HEK293 (cell line): ENCODE data around the gene UBA3.

Source experiments
- CTCF ChIA-PET: fragments of 350-600 bp; formaldehyde crosslinking; extraction: SDS; loops from one replicate; lab custom pipeline; 2021; ENCODE audit warnings: antibody characterized with exemption; lab: Yijun Ruan, JAX
- POLR2A ChIA-PET: fragments of 300-600 bp; formaldehyde crosslinking; extraction: SDS; loops from one replicate; lab custom pipeline; 2020; ENCODE audit warnings: antibody characterized with exemption, inconsistent platforms; lab: Yijun Ruan, JAX
- H3K27ac ChIP-seq: fragments of 200-500 bp; sonication (Bioruptor generic); 2 replicates; pipeline ENCODE4 v1.5.1; 2014; ENCODE audit warnings: low read depth, low read length, control low read depth, inconsistent platforms; ENCODE audit errors: extremely low read depth
- H3K36me3 ChIP-seq, 2 experiments: fragments of 200-500 bp in 1 of 2; sonication (Bioruptor generic) in 1 of 2; 1 replicate in 1 of 2; 2 replicates in 1 of 2; pipeline ENCODE4 v1.5.1; 2014 to 2017; ENCODE audit warnings: inconsistent platforms in 2 of 2, low read length in 2 of 2; ENCODE audit not compliant: control insufficient read depth in 2 of 2, insufficient read depth in 1 of 2
- H3K4me1 ChIP-seq: fragments of 200-500 bp; sonication (Bioruptor generic); 2 replicates; pipeline ENCODE4 v1.5.1; 2014; ENCODE audit warnings: mild to moderate bottlenecking, low read length, inconsistent platforms; ENCODE audit not compliant: control insufficient read depth, insufficient read depth
- H3K4me3 ChIP-seq: 2 replicates; pipeline ENCODE4 v1.5.1; 2011; ENCODE audit warnings: low read depth, mild to moderate bottlenecking, control low read depth, low read length, moderate library complexity
- H3K9me3 ChIP-seq: fragments of 200-500 bp; sonication (Bioruptor generic); 2 replicates; pipeline ENCODE4 v1.5.1; 2014; ENCODE audit warnings: low read depth, low read length, inconsistent platforms; ENCODE audit not compliant: control insufficient read depth, insufficient read depth
- GLIS1 ChIP-seq: fragments of 450-650 bp; formaldehyde crosslinking; IDR thresholded peaks from 2 replicates; pipeline ENCODE4 v1.5.1; 2016; ENCODE audit warnings: missing biosample characterization, missing genetic modification characterization
- PBX3 ChIP-seq: sonication (generic); formaldehyde crosslinking; IDR thresholded peaks from 2 replicates; pipeline ENCODE4 v1.8.1; 2022; ENCODE audit warnings: mild to moderate bottlenecking, moderate library complexity, missing genetic modification reagents
- ZBTB21 ChIP-seq: fragments of 450-650 bp; formaldehyde crosslinking; IDR thresholded peaks from 2 replicates; pipeline ENCODE4 v1.5.1; 2017; ENCODE audit warnings: missing biosample characterization, missing genetic modification characterization
- ZBTB44 ChIP-seq: fragments of 450-650 bp; IDR thresholded peaks from 2 replicates; pipeline ENCODE4 v1.5.1; 2018; ENCODE audit warnings: missing biosample characterization, mild to moderate bottlenecking, missing genetic modification characterization
- ZFP41 ChIP-seq: fragments of 450-650 bp; formaldehyde crosslinking; IDR thresholded peaks from 2 replicates; pipeline ENCODE4 v1.5.1; 2016; ENCODE audit warnings: missing biosample characterization, missing genetic modification characterization, borderline replicate concordance
- ZNF132 ChIP-seq: fragments of 450-650 bp; formaldehyde crosslinking; IDR thresholded peaks from 2 replicates; pipeline ENCODE4 v1.5.1; 2017; ENCODE audit warnings: missing biosample characterization, missing genetic modification characterization, borderline replicate concordance
- ZNF223 ChIP-seq: fragments of 450-650 bp; formaldehyde crosslinking; IDR thresholded peaks from 2 replicates; pipeline ENCODE4 v1.5.1; 2016; ENCODE audit warnings: missing biosample characterization, missing genetic modification characterization
- ZNF239 ChIP-seq: fragments of 450-650 bp; formaldehyde crosslinking; IDR thresholded peaks from 2 replicates; pipeline ENCODE4 v1.5.1; 2016; ENCODE audit warnings: missing biosample characterization, missing genetic modification characterization
- ZNF362 ChIP-seq: fragments of 450-650 bp; formaldehyde crosslinking; IDR thresholded peaks from 2 replicates; pipeline ENCODE4 v1.5.1; 2016; ENCODE audit warnings: missing biosample characterization, missing genetic modification characterization
- ZNF549 ChIP-seq: fragments of 450-650 bp; IDR thresholded peaks from 2 replicates; pipeline ENCODE4 v1.5.1; 2018; ENCODE audit warnings: missing biosample characterization, missing genetic modification characterization, mild to moderate bottlenecking, inconsistent platforms, moderate library complexity
- ZNF561 ChIP-seq: fragments of 450-650 bp; IDR thresholded peaks from 2 replicates; pipeline ENCODE4 v1.5.1; 2018; ENCODE audit warnings: missing biosample characterization, missing genetic modification characterization, borderline replicate concordance
- ZNF580 ChIP-seq: fragments of 450-650 bp; formaldehyde crosslinking; IDR thresholded peaks from 2 replicates; pipeline ENCODE4 v1.5.1; 2016; ENCODE audit warnings: missing biosample characterization, missing genetic modification characterization
- ZNF792 ChIP-seq: fragments of 450-650 bp; formaldehyde crosslinking; IDR thresholded peaks from 2 replicates; pipeline ENCODE4 v1.5.1; 2016; ENCODE audit warnings: missing biosample characterization, missing genetic modification characterization
- ZSCAN16 ChIP-seq: fragments of 450-650 bp; formaldehyde crosslinking; IDR thresholded peaks from 2 replicates; pipeline ENCODE4 v1.5.1; 2016; ENCODE audit warnings: missing biosample characterization, missing genetic modification characterization
- ZSCAN5A ChIP-seq: fragments of 450-650 bp; formaldehyde crosslinking; IDR thresholded peaks from 2 replicates; pipeline ENCODE4 v1.5.1; 2016; ENCODE audit warnings: missing biosample characterization, missing genetic modification characterization
- TF ChIP-seq, protein P1 (sequence below): fragments of 450-650 bp; formaldehyde crosslinking; IDR thresholded peaks from 2 replicates; pipeline ENCODE4 v1.5.1; 2017; ENCODE audit warnings: missing biosample characterization, missing genetic modification characterization
- TF ChIP-seq, protein P2 (sequence below): fragments of 450-650 bp; formaldehyde crosslinking; IDR thresholded peaks from 2 replicates; pipeline ENCODE4 v1.5.1; 2016; ENCODE audit warnings: missing biosample characterization, missing genetic modification characterization
- TF ChIP-seq, protein P3 (sequence below): fragments of 450-650 bp; formaldehyde crosslinking; IDR thresholded peaks from 2 replicates; pipeline ENCODE4 v1.5.1; 2016; ENCODE audit warnings: missing biosample characterization, missing genetic modification characterization

The UBA3 gene

DNA sequence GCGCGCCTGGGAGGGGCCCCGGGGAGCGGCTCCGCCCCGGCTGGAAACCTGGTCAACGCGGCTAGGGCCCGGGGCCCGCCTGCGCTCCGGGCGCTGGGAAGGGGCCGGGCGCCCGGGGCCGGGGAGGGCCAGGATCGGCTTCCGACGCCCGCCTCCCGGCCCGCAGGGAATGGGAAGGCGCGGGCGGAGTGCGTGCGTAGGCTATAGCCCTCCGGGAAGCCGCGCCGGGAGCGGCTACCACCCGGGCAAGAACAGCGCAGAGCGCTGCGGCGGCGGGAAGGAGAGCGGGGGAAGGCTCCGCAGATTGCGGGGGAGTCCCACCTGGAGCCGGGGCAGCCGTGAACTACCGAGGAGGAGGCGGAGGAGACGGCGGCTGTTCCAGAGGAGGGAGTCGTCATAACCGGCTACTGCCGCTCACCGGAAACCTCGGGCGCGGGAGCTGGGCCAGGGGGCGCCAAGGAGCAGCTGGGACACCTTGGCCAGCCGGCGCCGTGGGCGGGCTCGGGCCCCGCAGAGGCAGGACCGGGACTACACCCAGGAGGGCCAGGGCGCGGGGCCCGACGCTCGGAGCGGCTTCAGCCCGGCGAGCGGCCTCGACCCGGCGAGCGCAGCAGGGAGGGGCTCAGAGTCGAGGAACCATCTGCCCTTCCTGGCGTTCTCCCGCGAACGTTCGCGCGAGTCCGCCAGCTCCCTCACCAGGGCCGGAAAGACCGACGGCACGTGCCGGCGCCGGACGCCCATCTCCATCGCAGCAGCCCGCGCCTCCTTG is 66.7 kb downstream of the UBA3 start, which contains the start of gene EOGT (continued):
- TF ChIP-seq ZSCAN5A (no peak), ZNF239 (tag by site-specific recombination) (no peak), GLIS1 (tag by site-specific recombination) (peak; percentile 62), ZFP41 (no peak), ZNF561 (tag by site-specific recombination) (peak; percentile 65; the same call in 1 of the 2 replicates), ZNF362 (tag by site-specific recombination) (no peak)
- TF ChIP-seq, protein P1, sequence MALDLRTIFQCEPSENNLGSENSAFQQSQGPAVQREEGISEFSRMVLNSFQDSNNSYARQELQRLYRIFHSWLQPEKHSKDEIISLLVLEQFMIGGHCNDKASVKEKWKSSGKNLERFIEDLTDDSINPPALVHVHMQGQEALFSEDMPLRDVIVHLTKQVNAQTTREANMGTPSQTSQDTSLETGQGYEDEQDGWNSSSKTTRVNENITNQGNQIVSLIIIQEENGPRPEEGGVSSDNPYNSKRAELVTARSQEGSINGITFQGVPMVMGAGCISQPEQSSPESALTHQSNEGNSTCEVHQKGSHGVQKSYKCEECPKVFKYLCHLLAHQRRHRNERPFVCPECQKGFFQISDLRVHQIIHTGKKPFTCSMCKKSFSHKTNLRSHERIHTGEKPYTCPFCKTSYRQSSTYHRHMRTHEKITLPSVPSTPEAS (tag by site-specific recombination): no peak
- TF ChIP-seq, protein P2, sequence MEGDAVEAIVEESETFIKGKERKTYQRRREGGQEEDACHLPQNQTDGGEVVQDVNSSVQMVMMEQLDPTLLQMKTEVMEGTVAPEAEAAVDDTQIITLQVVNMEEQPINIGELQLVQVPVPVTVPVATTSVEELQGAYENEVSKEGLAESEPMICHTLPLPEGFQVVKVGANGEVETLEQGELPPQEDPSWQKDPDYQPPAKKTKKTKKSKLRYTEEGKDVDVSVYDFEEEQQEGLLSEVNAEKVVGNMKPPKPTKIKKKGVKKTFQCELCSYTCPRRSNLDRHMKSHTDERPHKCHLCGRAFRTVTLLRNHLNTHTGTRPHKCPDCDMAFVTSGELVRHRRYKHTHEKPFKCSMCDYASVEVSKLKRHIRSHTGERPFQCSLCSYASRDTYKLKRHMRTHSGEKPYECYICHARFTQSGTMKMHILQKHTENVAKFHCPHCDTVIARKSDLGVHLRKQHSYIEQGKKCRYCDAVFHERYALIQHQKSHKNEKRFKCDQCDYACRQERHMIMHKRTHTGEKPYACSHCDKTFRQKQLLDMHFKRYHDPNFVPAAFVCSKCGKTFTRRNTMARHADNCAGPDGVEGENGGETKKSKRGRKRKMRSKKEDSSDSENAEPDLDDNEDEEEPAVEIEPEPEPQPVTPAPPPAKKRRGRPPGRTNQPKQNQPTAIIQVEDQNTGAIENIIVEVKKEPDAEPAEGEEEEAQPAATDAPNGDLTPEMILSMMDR (tag by site-specific recombination): peak; percentile 90
- TF ChIP-seq, all 188 proteins: peak for 47

DNA sequence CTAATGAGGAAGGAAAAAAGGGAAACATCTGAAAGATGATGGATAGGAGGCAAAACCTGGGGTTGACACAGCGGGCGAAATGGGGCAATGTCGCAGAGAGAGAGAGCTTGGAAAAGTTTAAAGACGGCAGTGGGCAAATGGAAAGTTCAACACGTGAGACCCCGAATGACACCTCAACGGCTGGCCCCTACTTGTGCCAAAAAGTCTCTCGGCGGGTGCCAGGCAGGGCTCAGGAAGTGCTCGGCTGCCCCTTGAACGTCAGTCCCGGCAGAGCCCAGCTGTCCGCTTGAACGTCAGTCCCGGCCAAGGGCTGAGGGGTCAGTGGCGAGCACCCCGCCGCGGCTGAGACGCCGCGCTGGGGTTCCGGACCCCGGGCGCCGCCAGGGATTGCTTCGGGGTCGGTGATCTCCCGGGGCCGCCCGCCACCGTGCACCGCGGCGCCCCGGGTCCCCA is 67.3 kb downstream of the UBA3 start:
- TF ChIP-seq PBX3 (CRISPR knock-in tag): 0 out of 2 replicates have a peak, but pooled peaks have one; percentile 0
- TF ChIP-seq ZSCAN5A: no peak
- Histone ChIP-seq H3K4me1 (no peaks in the 10 kb centered on the region), H3K27ac (peak overlapping the region; percentile 76; the same call in 1 of the 2 replicates), H3K9me3 (no peaks in the 10 kb centered on the region), H3K36me3 (peaks cover 0 to 42% of the 10 kb centered on the region in 2 experiments; a peak in 1 of 3 replicates), H3K4me3 (peak overlapping the region; percentile 79)
- ChIA-PET CTCF (no interaction called here), POLR2A (interaction anchor here (0.6 to 1.7 kb wide), 2 partner anchors 10 to 39 kb away, joined by 3 to 6 read pairs; partner anchors contain the start of gene TMF1)

- ChIA-PET CTCF (no interaction called here), POLR2A (interaction anchor here (0.6 kb wide), 1 partner anchor 10 kb away, joined by 3 read pairs; no protein-coding TSS in a partner anchor)
- Histone ChIP-seq H3K9me3 (no peaks in the 10 kb centered on the region), H3K4me1 (no peaks in the 10 kb centered on the region), H3K4me3 (peak overlapping the region; percentile 79), H3K36me3 (peaks cover 0 to 42% of the 10 kb centered on the region in 2 experiments; a peak in 1 of 3 replicates), H3K27ac (no peak overlapping the region)
- TF ChIP-seq ZNF792 (tag by site-specific recombination) (no peak), ZNF549 (tag by site-specific recombination) (no peak), ZBTB44 (tag by site-specific recombination) (no peak), ZNF223 (no peak), ZBTB21 (tag by site-specific recombination) (no peak), ZNF580 (tag by site-specific recombination) (no peak), ZSCAN16 (tag by site-specific recombination) (no peak), ZNF132 (no peak)
- TF ChIP-seq, protein P3, sequence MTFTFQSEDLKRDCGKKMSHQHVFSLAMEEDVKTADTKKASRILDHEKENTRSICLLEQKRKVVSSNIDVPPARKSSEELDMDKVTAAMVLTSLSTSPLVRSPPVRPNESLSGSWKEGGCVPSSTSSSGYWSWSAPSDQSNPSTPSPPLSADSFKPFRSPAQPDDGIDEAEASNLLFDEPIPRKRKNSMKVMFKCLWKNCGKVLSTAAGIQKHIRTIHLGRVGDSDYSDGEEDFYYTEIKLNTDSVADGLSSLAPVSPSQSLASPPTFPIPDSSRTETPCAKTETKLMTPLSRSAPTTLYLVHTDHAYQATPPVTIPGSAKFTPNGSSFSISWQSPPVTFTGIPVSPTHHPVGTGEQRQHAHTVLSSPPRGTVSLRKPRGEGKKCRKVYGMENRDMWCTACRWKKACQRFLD (tag by site-specific recombination): no peak
These were observed 67.9 kb downstream of the UBA3 start for GRCh38 chr3:69012100-69012799.
